GM12878 (cell line): ENCODE measurements around the gene SETD9. TPM values are rescaled to one million over a fixed set of nuclear protein-coding genes. Genes with fewer than 3 reads are reported as not detected.

Source experiments
- ATAC-seq: fragments of 200-7000 bp; cut with Tn5 transposase; 3 replicates; pipeline ENCODE4 v1.9.1; 2020; ENCODE audit warnings: mild to moderate bottlenecking, moderate library complexity
- BruUV-seq: library from RNA; stranded (reverse); fragments of 400-500 nt; replicated peaks from 2 replicates; lab custom pipeline; 2021; lab: Mats Ljungman, UMichigan
- CTCF ChIA-PET: fragments of 300-600 bp; sonication (Branson Sonifier 250); formaldehyde crosslinking; extraction: SDS; loops from one replicate; lab custom pipeline; 2021; ENCODE audit warnings: inconsistent platforms; lab: Yijun Ruan, JAX
- POLR2A ChIA-PET: fragments of 350-600 bp; formaldehyde crosslinking; extraction: SDS; loops from one replicate; lab custom pipeline; 2021; ENCODE audit warnings: inconsistent platforms; lab: Charles Lee
- RAD21 ChIA-PET: fragments of 300-600 bp; sonication (Branson Sonifier 250); formaldehyde crosslinking; loops from one replicate; lab custom pipeline; 2023; ENCODE audit warnings: antibody characterized with exemption; ENCODE audit not compliant: unreplicated experiment; lab: Charles Lee
- SMC1A ChIA-PET: fragments of 300-600 bp; sonication (Branson Sonifier 250); formaldehyde crosslinking; loops from one replicate; lab custom pipeline; 2023; ENCODE audit not compliant: unreplicated experiment, uncharacterized antibody; lab: Charles Lee
- DNase-seq: peaks from one replicate; pipeline ENCODE4 v3.0.0-alpha.2; 2011; ENCODE audit warnings: low read depth, low spot score
- FAIRE-seq: peaks from 3 replicates; lab custom pipeline; 2011; peaks lifted over from hg19 to GRCh38; lab: Jason Lieb, UNC
- H2AFZ ChIP-seq: 2 replicates; pipeline ENCODE4 v1.6.0; 2011; ENCODE audit warnings: low read depth, low read length, control low read depth; ENCODE audit not compliant: control insufficient read depth
- H3K27ac ChIP-seq: 2 replicates; pipeline ENCODE4 v1.5.1; 2011; ENCODE audit warnings: control low read depth; ENCODE audit not compliant: control insufficient read depth, insufficient read depth
- H3K27me3 ChIP-seq, 2 experiments: replicated peaks in 1 of 2; 2 replicates each; pipeline versions ENCODE4 v1.6.0 to v1.6.1; 2011; ENCODE audit warnings: low read length in 1 of 2; ENCODE audit not compliant: control insufficient read depth in 2 of 2, insufficient read depth in 2 of 2
- H3K36me3 ChIP-seq, 2 experiments: 2 replicates each; pipeline ENCODE4 v1.5.1; 2011; ENCODE audit warnings: low read length in 1 of 2; ENCODE audit not compliant: control insufficient read depth in 2 of 2, insufficient read depth in 2 of 2
- H3K4me1 ChIP-seq: 2 replicates; pipeline ENCODE4 v1.6.1; 2011; ENCODE audit warnings: mild to moderate bottlenecking, low read length, moderate library complexity, mixed read lengths; ENCODE audit not compliant: control insufficient read depth, insufficient read depth
- H3K4me2 ChIP-seq: 2 replicates; pipeline ENCODE4 v1.6.0; 2011; ENCODE audit warnings: control low read depth; ENCODE audit not compliant: control insufficient read depth, insufficient read depth
- H3K4me3 ChIP-seq: fragments of 200-600 bp; sonication (generic); 2 replicates; pipeline ENCODE4 v1.5.1; 2016
- H3K79me2 ChIP-seq: 2 replicates; pipeline ENCODE4 v1.6.0; 2011; ENCODE audit warnings: low read length; ENCODE audit not compliant: control insufficient read depth, insufficient read depth
- H3K9ac ChIP-seq: 2 replicates; pipeline ENCODE4 v1.8.0; 2011; ENCODE audit warnings: low read length, control low read depth, mixed read lengths; ENCODE audit not compliant: control insufficient read depth, insufficient read depth
- H3K9me3 ChIP-seq: replicated peaks from 3 replicates; pipeline ENCODE4 v1.5.1; 2011; ENCODE audit warnings: mild to moderate bottlenecking, low read length; ENCODE audit not compliant: control insufficient read depth, insufficient read depth
- H4K20me1 ChIP-seq: 2 replicates; pipeline ENCODE4 v1.6.0; 2011; ENCODE audit not compliant: control insufficient read depth, insufficient read depth
- BCL11A ChIP-seq: IDR thresholded peaks from 2 replicates; pipeline ENCODE4 v1.6.1; 2011; ENCODE audit warnings: low read depth, low read length
- BRCA1 ChIP-seq: IDR thresholded peaks from 2 replicates; pipeline ENCODE4 v1.6.1; 2011; ENCODE audit warnings: low read depth, low read length, improper control_type of control experiment
- SMAD1 ChIP-seq: fragments of 450-650 bp; IDR thresholded peaks from 2 replicates; pipeline ENCODE4 v1.6.1; 2018; ENCODE audit warnings: mild to moderate bottlenecking, low read depth; ENCODE audit not compliant: partially characterized antibody
- WGBS: methylation state at CpG from one replicate; pipeline ENCODE4 v1.1.6; 2016; ENCODE audit warnings: low lambda C conversion rate; ENCODE audit not compliant: insufficient replicate concordance, insufficient coverage; ENCODE audit errors: missing lambda C conversion rate; 5-methylcytosine and 5-hydroxymethylcytosine counted together
- in situ Hi-C: fragments of 300-500 bp; cut with MboI; formaldehyde crosslinking; loops from 9 replicates; pipeline ENCODE4 v1.14.3; 2018; ENCODE audit warnings: mixed read lengths
- intact Hi-C: fragments of 100-400 bp; cut with micrococcal nuclease; formaldehyde crosslinking; loops from one replicate; pipeline ENCODE4 v1.14.2; 2022; ENCODE audit not compliant: unreplicated experiment
- polyA plus RNA-seq, 11 experiments: library from polyadenylated mRNA; depleted of rRNA in 4 of 11; unstranded in 6 of 11; stranded (reverse) in 5 of 11; fragments of >200 nt; fragmentation: Nextera tagmentation in 4 of 11; fragmentation: Illumina TruSeq in 1 of 11; extraction: Ambion mirVana in 4 of 11; extraction: Trizol in 1 of 11; gene quantifications; 1 replicate in 1 of 11; 2 replicates in 10 of 11; pipeline versions ENCODE4 v1.2.1 to v1.2.3, GENCODE V29; 2011 to 2016; ENCODE audit warnings: inconsistent platforms in 2 of 11, missing spikeins in 2 of 11, low read depth in 1 of 11
- total RNA-seq, 4 experiments: library from RNA; depleted of rRNA in 3 of 4; stranded (reverse); fragments of >200 nt in 3 of 4; fragmentation: Illumina TruSeq in 1 of 4; extraction: Trizol in 1 of 4; gene quantifications; 2 replicates each; pipeline versions ENCODE4 v1.2.1 to v1.2.3, GENCODE V29; 2013 to 2021
- TF ChIP-seq, protein P1 (sequence below): fragments of 450-650 bp; IDR thresholded peaks from 2 replicates; pipeline ENCODE4 v1.6.1; 2017; ENCODE audit warnings: low read depth, mild to moderate bottlenecking, moderate library complexity

SETD9 gene
- total and polyA plus RNA-seq, 10 of the 15 experiments (the other 5 are each of a cell fraction or from before 2014, with no cell fraction given): 8.7 to 17.8 (median 12.6) TPM

- no peaks in the 10 kb centered on the region for H3K27me3 ChIP-seq
- in situ Hi-C loops (no loop called here), intact Hi-C loops (no loop called here)
- H3K79me2 ChIP-seq: no peaks in the 10 kb centered on the region
- no peak for DNase-seq
- H3K27ac ChIP-seq: no peak overlapping the region
- H2AFZ ChIP-seq: no peak overlapping the region
- TF ChIP-seq BCL11A (no peak), BRCA1 (no peak), SMAD1 (no peak)
- TF ChIP-seq, protein P1, sequence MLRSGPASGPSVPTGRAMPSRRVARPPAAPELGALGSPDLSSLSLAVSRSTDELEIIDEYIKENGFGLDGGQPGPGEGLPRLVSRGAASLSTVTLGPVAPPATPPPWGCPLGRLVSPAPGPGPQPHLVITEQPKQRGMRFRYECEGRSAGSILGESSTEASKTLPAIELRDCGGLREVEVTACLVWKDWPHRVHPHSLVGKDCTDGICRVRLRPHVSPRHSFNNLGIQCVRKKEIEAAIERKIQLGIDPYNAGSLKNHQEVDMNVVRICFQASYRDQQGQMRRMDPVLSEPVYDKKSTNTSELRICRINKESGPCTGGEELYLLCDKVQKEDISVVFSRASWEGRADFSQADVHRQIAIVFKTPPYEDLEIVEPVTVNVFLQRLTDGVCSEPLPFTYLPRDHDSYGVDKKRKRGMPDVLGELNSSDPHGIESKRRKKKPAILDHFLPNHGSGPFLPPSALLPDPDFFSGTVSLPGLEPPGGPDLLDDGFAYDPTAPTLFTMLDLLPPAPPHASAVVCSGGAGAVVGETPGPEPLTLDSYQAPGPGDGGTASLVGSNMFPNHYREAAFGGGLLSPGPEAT: no peak
- TF ChIP-seq, all 136 proteins: peak for 0
- no peak for ATAC-seq
- H4K20me1 ChIP-seq: no peaks in the 10 kb centered on the region
- no TSS peak for BruUV-seq
- H3K9ac ChIP-seq: no peak overlapping the region
- no peak overlapping the region for H3K4me3 ChIP-seq
- 76% methylated on average over 4 of the region's 4 CpGs for WGBS
- RAD21 ChIA-PET: interaction anchor here (2.5 to 2.8 kb wide), 2 partner anchors 12 to 627 kb away, joined by 14 to 15 read pairs; partner anchors contain the start of gene SETD9
- POLR2A ChIA-PET: no interaction called here
- SMC1A ChIA-PET: interaction anchor here (0.8 to 2.6 kb wide), 2 partner anchors 240 to 627 kb away, joined by 7 to 14 read pairs; no protein-coding TSS in a partner anchor
- H3K36me3 ChIP-seq: no peaks in the 10 kb centered on the region
- CTCF ChIA-PET: interaction anchor here (0.7 to 3.4 kb wide), 7 partner anchors 60 to 627 kb away, joined by 3 to 19 read pairs (median 4); no protein-coding TSS in a partner anchor
- no peaks in the 10 kb centered on the region for H3K9me3 ChIP-seq
- H3K4me1 ChIP-seq: no peaks in the 10 kb centered on the region
- H3K4me2 ChIP-seq: no peak overlapping the region
- no peak for FAIRE-seq
Measured at GRCh38 chr5:56898213-56898612, 11.2 kb upstream of the SETD9 start.
